Panc1 (cell line): Measurements from ENCODE around the gene TRIM15. TPM values are rescaled to one million over a fixed set of nuclear protein-coding genes. Genes with fewer than 3 reads are reported as not detected.

Experiments
- ATAC-seq: fragments of 200-7000 bp; cut with Tn5 transposase; 2 replicates; pipeline ENCODE4 v1.9.1; 2020; ENCODE audit warnings: mild to moderate bottlenecking, moderate library complexity
- BruUV-seq: library from RNA; stranded (reverse); fragments of 400-500 nt; replicated peaks from 2 replicates; lab custom pipeline; 2021; lab: Mats Ljungman, UMichigan
- CTCF ChIA-PET: fragments of 300-600 bp; sonication (Branson Sonifier 250); formaldehyde crosslinking; loops from one replicate; lab custom pipeline; 2022; ENCODE audit warnings: antibody characterized with exemption; lab: Charles Lee
- POLR2A ChIA-PET: fragments of 300-600 bp; sonication (Branson Sonifier 250); formaldehyde crosslinking; loops from one replicate; lab custom pipeline; 2022; ENCODE audit warnings: antibody characterized with exemption; lab: Charles Lee
- DNase-seq: peaks from one replicate; pipeline ENCODE4 v3.0.0-alpha.2; 2010; ENCODE audit warnings: low read depth, low spot score
- H3K27ac ChIP-seq: 2 replicates; pipeline ENCODE4 v1.5.1; 2011; ENCODE audit warnings: mild to moderate bottlenecking, low read length, inconsistent platforms
- H3K27me3 ChIP-seq: fragments of 200-500 bp; sonication (Bioruptor generic); 2 replicates; pipeline ENCODE4 v1.6.0; 2014; ENCODE audit warnings: low read length, inconsistent platforms; ENCODE audit not compliant: control insufficient read depth, insufficient read depth
- H3K36me3 ChIP-seq: fragments of 200-500 bp; sonication (Bioruptor generic); 2 replicates; pipeline ENCODE4 v1.5.1; 2014; ENCODE audit warnings: inconsistent platforms, mild to moderate bottlenecking, low read length, moderate library complexity; ENCODE audit not compliant: control insufficient read depth, insufficient read depth
- H3K4me1 ChIP-seq: 2 replicates; pipeline ENCODE4 v1.5.1; 2011; ENCODE audit warnings: inconsistent platforms, mild to moderate bottlenecking, low read length, moderate library complexity; ENCODE audit not compliant: control insufficient read depth, insufficient read depth
- H3K4me3 ChIP-seq, 2 experiments: 2 replicates each; pipeline ENCODE4 v1.5.1; 2011 to 2012; ENCODE audit warnings: low read depth in 2 of 2, low read length in 2 of 2, mild to moderate bottlenecking in 2 of 2, inconsistent platforms in 1 of 2, moderate library complexity in 1 of 2
- H3K9me3 ChIP-seq: fragments of 200-500 bp; sonication (Bioruptor generic); 2 replicates; pipeline ENCODE4 v1.5.1; 2014; ENCODE audit warnings: low read depth, mild to moderate bottlenecking, inconsistent platforms, low read length, moderate library complexity; ENCODE audit not compliant: control insufficient read depth, insufficient read depth
- POLR2AphosphoS5 ChIP-seq: IDR thresholded peaks from 2 replicates; pipeline ENCODE4 v1.6.1; 2012; ENCODE audit warnings: mild to moderate bottlenecking, low read depth, low read length, moderate library complexity
- REST ChIP-seq, 2 experiments: IDR thresholded peaks; 2 replicates each; pipeline ENCODE4 v1.6.1; 2011 to 2012; ENCODE audit warnings: low read depth in 2 of 2, control low read depth in 1 of 2, low read length in 1 of 2, mild to moderate bottlenecking in 1 of 2, moderate library complexity in 1 of 2; ENCODE audit not compliant: insufficient read depth in 1 of 2
- SIN3A ChIP-seq: IDR thresholded peaks from 2 replicates; pipeline ENCODE4 v1.6.1; 2012; ENCODE audit warnings: low read depth, mild to moderate bottlenecking, low read length, moderate library complexity, borderline replicate concordance; ENCODE audit not compliant: insufficient read depth
- TCF7L2 ChIP-seq: IDR thresholded peaks from 2 replicates; pipeline ENCODE4 v1.6.1; 2011; ENCODE audit warnings: mild to moderate bottlenecking, low read depth, low read length, inconsistent platforms
- in situ Hi-C: cut with HindIII; loops from 2 replicates; pipeline ENCODE4 v1.10.0; 2016; ENCODE audit warnings: low sequenced_read_pairs, low pct_unique_long_range_greater_than_20kb
- intact Hi-C: fragments of 100-400 bp; cut with micrococcal nuclease; formaldehyde crosslinking; loops from one replicate; pipeline ENCODE4 v1.10.0; 2022; ENCODE audit not compliant: unreplicated experiment
- total RNA-seq: library from RNA; stranded (reverse); gene quantifications from one replicate; pipeline ENCODE4 v1.2.1, GENCODE V29; 2021; ENCODE audit not compliant: unreplicated experiment
- TF ChIP-seq, protein P1 (sequence below): fragments of 450-650 bp; IDR thresholded peaks from 2 replicates; pipeline ENCODE4 v1.5.1; 2017; ENCODE audit warnings: mild to moderate bottlenecking

TRIM15 gene
- total RNA-seq, 1 experiment from 2014 or later: 0.13 TPM

GRCh38 chr6:30157999-30158398 is 5.3 kb upstream of the TRIM15 start:
- no peak for TF ChIP-seq TCF7L2
- TF ChIP-seq, protein P1, sequence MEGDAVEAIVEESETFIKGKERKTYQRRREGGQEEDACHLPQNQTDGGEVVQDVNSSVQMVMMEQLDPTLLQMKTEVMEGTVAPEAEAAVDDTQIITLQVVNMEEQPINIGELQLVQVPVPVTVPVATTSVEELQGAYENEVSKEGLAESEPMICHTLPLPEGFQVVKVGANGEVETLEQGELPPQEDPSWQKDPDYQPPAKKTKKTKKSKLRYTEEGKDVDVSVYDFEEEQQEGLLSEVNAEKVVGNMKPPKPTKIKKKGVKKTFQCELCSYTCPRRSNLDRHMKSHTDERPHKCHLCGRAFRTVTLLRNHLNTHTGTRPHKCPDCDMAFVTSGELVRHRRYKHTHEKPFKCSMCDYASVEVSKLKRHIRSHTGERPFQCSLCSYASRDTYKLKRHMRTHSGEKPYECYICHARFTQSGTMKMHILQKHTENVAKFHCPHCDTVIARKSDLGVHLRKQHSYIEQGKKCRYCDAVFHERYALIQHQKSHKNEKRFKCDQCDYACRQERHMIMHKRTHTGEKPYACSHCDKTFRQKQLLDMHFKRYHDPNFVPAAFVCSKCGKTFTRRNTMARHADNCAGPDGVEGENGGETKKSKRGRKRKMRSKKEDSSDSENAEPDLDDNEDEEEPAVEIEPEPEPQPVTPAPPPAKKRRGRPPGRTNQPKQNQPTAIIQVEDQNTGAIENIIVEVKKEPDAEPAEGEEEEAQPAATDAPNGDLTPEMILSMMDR: no peak
- no peak for TF ChIP-seq SIN3A
- TF ChIP-seq POLR2AphosphoS5: no peak
- TF ChIP-seq REST (IDR thresholded peaks at IDR 0.05; ENCODE audit: insufficient read depth in 1 of 2, low read depth in 2 of 2, low read length in 1 of 2): no peak
- no peak for ATAC-seq
- no peak overlapping the region for H3K4me3 ChIP-seq
- no peaks in the 10 kb centered on the region for H3K36me3 ChIP-seq
- H3K4me1 ChIP-seq: no peaks in the 10 kb centered on the region
- BruUV-seq: no TSS peak
- in situ Hi-C loops (no loop called here), intact Hi-C loops (no loop called here)
- DNase-seq: no peak
- H3K27me3 ChIP-seq: peaks cover 14% of the 10 kb centered on the region
- no peak overlapping the region for H3K27ac ChIP-seq
- ChIA-PET POLR2A (no interaction called here), CTCF (no interaction called here)
- H3K9me3 ChIP-seq: no peaks in the 10 kb centered on the region

DNA sequence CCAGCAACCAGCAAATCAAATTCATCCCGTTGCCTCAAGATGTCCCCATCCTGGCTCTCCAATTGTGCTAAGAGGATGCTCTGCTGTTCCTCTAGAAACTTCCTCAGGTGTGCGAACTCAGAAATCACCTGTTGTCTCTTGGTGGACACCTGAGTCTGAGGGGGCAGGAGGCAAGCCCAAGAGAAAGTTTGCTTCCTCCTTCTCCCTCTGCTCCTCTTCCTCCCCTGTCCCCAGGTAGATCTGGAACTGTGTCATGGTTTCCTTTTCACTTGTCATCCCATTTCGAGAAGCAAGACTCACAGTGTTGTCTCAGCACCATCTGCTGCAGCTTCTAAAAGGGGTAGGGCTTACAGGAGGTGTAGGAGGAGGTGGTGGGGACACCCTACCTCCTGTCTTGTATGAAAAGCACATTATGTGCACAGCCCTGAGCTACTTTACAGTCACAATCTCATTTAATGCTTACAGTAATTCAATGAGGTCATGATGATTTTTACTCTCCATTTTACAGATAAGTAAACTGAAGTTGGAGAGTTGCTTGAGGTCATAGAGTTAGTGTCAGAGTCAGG is 4.8 kb upstream of the TRIM15 start:
- Histone ChIP-seq H3K4me3 (no peak overlapping the region), H3K9me3 (no peaks in the 10 kb centered on the region), H3K36me3 (no peaks in the 10 kb centered on the region), H3K4me1 (no peaks in the 10 kb centered on the region), H3K27ac (no peak overlapping the region), H3K27me3 (peaks cover 14% of the 10 kb centered on the region)
- no TSS peak for BruUV-seq
- intact Hi-C loops: no loop called here
- in situ Hi-C loops: no loop called here
- ATAC-seq (no peak), DNase-seq (no peak)
- POLR2A ChIA-PET: no interaction called here
- no peak for TF ChIP-seq REST (IDR thresholded peaks at IDR 0.05; ENCODE audit: insufficient read depth in 1 of 2, low read depth in 2 of 2, low read length in 1 of 2)
- TF ChIP-seq SIN3A: no peak
- TF ChIP-seq POLR2AphosphoS5: no peak
- TF ChIP-seq TCF7L2: no peak
- TF ChIP-seq, protein P1: no peak
- CTCF ChIA-PET: no interaction called here
